Testis (tissue), 2 donors: ENCODE data around the gene CLCN7.

Source experiments
- CTCF ChIP-seq, 3 experiments: fragments of 450-650 bp in 2 of 3; fragments of 200-600 bp in 1 of 3; sonication (generic) in 1 of 3; IDR thresholded peaks; one replicate each; pipeline ENCODE4 v1.5.1; 2016 to 2019; ENCODE audit warnings: antibody characterized with exemption in 3 of 3, mild to moderate bottlenecking in 2 of 3, moderate library complexity in 1 of 3
- POLR2A ChIP-seq: fragments of 450-650 bp; IDR thresholded peaks from one replicate; pipeline ENCODE4 v1.6.1; 2017; ENCODE audit warnings: antibody characterized with exemption, mild to moderate bottlenecking, moderate library complexity

- TF ChIP-seq CTCF (IDR thresholded peaks at IDR 0.05) (no peak), POLR2A (no peak)
Measured at GRCh38 chr16:1422076-1422475, 52.8 kb downstream of the CLCN7 start.
